ENCODE data around the gene KIF22. TPM values are rescaled to one million over a fixed set of nuclear protein-coding genes. Genes with fewer than 3 reads are reported as not detected.
A peak's percentile ranks its signal among the peaks of the same experiment; 100 is the strongest.

Gene KIF22
- total and polyA plus RNA-seq, 9 of the 15 experiments (the other 6 are each of a cell fraction or from before 2014, with no cell fraction given), result 8.7 to 232 (median 131) TPM

DNA sequence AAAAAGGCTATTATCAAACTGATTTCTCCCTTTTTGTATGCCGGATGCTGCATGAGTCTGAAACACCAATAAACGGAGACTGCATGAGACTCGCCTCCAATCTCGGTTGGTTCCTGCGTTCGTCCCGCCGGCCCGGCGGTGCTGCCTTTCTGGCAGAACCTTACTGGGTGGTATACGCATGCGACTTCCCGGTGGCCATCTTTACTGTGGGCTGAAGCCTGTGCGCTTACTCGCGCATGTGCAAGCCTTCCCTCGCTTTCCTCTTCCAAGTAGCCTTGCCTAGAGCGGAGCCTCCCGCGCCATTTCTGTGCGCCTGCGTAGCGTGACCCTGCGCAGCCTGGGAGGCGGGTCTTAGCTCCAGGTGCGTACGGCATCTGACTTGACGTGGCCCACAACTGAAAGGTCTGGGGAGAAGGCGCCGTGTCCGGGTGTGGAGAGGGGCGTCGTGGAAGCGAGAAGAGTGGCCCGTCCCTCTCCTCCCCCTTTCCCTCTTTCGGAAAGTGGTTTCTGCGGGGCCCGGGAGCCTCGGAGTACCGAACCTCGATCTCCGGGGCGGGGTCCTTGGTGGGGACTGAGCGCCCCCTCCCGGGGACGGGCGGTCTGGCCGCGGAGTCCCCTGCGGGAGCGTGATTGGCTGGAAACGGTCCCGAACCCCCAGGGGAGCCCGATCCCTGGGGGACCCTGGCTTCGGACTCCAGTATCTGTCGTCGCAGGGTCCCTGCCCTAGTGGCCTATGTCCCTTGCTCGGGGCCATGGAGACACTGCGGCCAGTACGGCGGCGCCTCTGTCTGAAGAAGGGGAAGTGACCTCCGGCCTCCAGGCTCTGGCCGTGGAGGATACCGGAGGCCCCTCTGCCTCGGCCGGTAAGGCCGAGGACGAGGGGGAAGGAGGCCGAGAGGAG lies 25.5 kb downstream of the KIF22 start, which contains the start of gene PAGR1:
Gene PAGR1 (plus strand): TSS at position 360 of the 901 bp plus-strand sequence. CDS start 374 bp downstream, at position 734.
- WGBS (ENCODE audit: insufficient coverage, low coverage, missing lambda C conversion rate), result 1% methylated on average over 61 of the region's 70 CpGs
- no peaks in the 10 kb centered on the region for H3K27me3 ChIP-seq (ENCODE audit: control insufficient read depth in 2 of 2, insufficient read depth in 2 of 2, low read length in 2 of 2)
- H2AFZ ChIP-seq (ENCODE audit: low read depth, low read length), result peak within 1 kb of the TSS; percentile 95
- TSS peak; percentile 77 for BruUV-seq (replicated peaks)
- intact Hi-C loops (cut with micrococcal nuclease), result loop anchor here (5.0 to 10.0 kb wide), 2 partner anchors 114 to 209 kb away; partner anchors contain the start of gene C16orf92
- in situ Hi-C loops (cut with MboI), result no loop called here
- peak within 1 kb of the TSS; percentile 62 to 91 for H3K9ac ChIP-seq (ENCODE audit: insufficient read depth in 1 of 2, low read depth in 2 of 2, low read length in 2 of 2)
- H3K4me3 ChIP-seq, result peak within 1 kb of the TSS; percentile 68
- CTCF ChIA-PET (ENCODE audit: low intra/inter-chr PET ratio), result interaction anchor here (0.7 to 1.9 kb wide), 3 partner anchors 8 to 207 kb away, joined by 3 to 5 read pairs (median 5); partner anchors contain the start of gene C16orf92
- DNase-seq (ENCODE audit: extremely low read depth in 1 of 4, low spot score in 3 of 4) (peak; percentile 91 to 99 (median 93)), ATAC-seq (peak; percentile 81), FAIRE-seq (peak; percentile 99)
- peak within 1 kb of the TSS; percentile 78 for H3K4me2 ChIP-seq (ENCODE audit: insufficient read depth, low read length)
- no peaks in the 10 kb centered on the region for H3K9me3 ChIP-seq (replicated peaks; ENCODE audit: control insufficient read depth, insufficient read depth, low read depth, low read length)
- H3K79me2 ChIP-seq (ENCODE audit: control insufficient read depth, insufficient read depth, low read length), result peaks cover 21% of the 10 kb centered on the region
- H3K27ac ChIP-seq (ENCODE audit: extremely low read depth, low read depth, low read length), result peak within 1 kb of the TSS; percentile 71
- H4K20me1 ChIP-seq (replicated peaks; ENCODE audit: control insufficient read depth, insufficient read depth, low read length), result peaks cover under 1% of the 10 kb centered on the region; the same call in 1 of the 2 replicates
- peaks cover 23% of the 10 kb centered on the region for H3K36me3 ChIP-seq (ENCODE audit: control insufficient read depth, insufficient read depth, low read length)
- POLR2A ChIA-PET, result interaction anchor here (0.5 to 2.5 kb wide), 14 partner anchors 9 to 249 kb away, joined by 3 to 8 read pairs (median 4); partner anchors contain the start of gene MAZ
- peaks cover 28 to 73% of the 10 kb centered on the region in 2 experiments for H3K4me1 ChIP-seq (replicated peaks in 1 of 2; ENCODE audit: control insufficient read depth in 2 of 2, insufficient read depth in 2 of 2, low read length in 2 of 2)
- no peaks in the 10 kb centered on the region for H3K9me1 ChIP-seq (ENCODE audit: control insufficient read depth, insufficient read depth, low read length)
- TF ChIP-seq HLTF (IDR thresholded peaks at IDR 0.05) (0 out of 2 replicates have a peak, but pooled peaks have one; percentile 46), LEF1 (IDR thresholded peaks at IDR 0.05) (peak; percentile 37; the same call in 1 of the 2 replicates), DACH1 (IDR thresholded peaks at IDR 0.05; ENCODE audit: partially characterized antibody) (no peak), SAFB2 (IDR thresholded peaks at IDR 0.05; ENCODE audit: borderline replicate concordance, low read depth, low read length, severe bottlenecking) (no peak), PHB (CRISPR knock-in tag; IDR thresholded peaks at IDR 0.05) (no peak; the same call in 1 of the 2 replicates), ZNF785 (CRISPR knock-in tag; IDR thresholded peaks at IDR 0.05) (no peak), CCAR2 (IDR thresholded peaks at IDR 0.05; ENCODE audit: low read depth, low read length) (no peak), ZNF445 (CRISPR knock-in tag; IDR thresholded peaks at IDR 0.05; ENCODE audit: low read depth) (no peak), TOE1 (IDR thresholded peaks at IDR 0.05; ENCODE audit: borderline replicate concordance) (peak; percentile 88; the same call in 1 of the 2 replicates), TOE1 (CRISPR knock-in tag; IDR thresholded peaks at IDR 0.05; ENCODE audit: borderline replicate concordance, low read depth) (no peak), KAT8 (IDR thresholded peaks at IDR 0.05; ENCODE audit: low read depth) (no peak), MTA1 (IDR thresholded peaks at IDR 0.05; ENCODE audit: borderline replicate concordance) (peak; percentile 95), TBP (optimal IDR thresholded peaks at IDR 0.05; ENCODE audit: low read depth, low read length) (peak; percentile 85), ZSCAN29 (IDR thresholded peaks at IDR 0.05) (no peak), BRD4 (IDR thresholded peaks at IDR 0.05) (no peak), RBBP5 (IDR thresholded peaks at IDR 0.05; ENCODE audit: borderline replicate concordance, insufficient read depth, low read length, poor library complexity, severe bottlenecking) (peak; percentile 28), ZNF263 (CRISPR knock-in tag; IDR thresholded peaks at IDR 0.05; ENCODE audit: borderline replicate concordance) (peak; percentile 41), U2AF1 (optimal IDR thresholded peaks at IDR 0.05; ENCODE audit: low read depth, low read length) (no peak)
- TF ChIP-seq, protein P1, sequence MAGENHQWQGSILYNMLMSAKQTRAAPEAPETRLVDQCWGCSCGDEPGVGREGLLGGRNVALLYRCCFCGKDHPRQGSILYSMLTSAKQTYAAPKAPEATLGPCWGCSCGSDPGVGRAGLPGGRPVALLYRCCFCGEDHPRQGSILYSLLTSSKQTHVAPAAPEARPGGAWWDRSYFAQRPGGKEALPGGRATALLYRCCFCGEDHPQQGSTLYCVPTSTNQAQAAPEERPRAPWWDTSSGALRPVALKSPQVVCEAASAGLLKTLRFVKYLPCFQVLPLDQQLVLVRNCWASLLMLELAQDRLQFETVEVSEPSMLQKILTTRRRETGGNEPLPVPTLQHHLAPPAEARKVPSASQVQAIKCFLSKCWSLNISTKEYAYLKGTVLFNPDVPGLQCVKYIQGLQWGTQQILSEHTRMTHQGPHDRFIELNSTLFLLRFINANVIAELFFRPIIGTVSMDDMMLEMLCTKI (IDR thresholded peaks at IDR 0.05; ENCODE audit: partially characterized antibody), result no peak
- TF ChIP-seq, protein P2, sequence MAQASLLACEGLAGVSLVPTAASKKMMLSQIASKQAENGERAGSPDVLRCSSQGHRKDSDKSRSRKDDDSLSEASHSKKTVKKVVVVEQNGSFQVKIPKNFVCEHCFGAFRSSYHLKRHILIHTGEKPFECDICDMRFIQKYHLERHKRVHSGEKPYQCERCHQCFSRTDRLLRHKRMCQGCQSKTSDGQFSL (CRISPR knock-in tag; IDR thresholded peaks at IDR 0.05), result no peak
- TF ChIP-seq, protein P2 (tag; IDR thresholded peaks at IDR 0.05), result no peak

All from K562 (cell line).